Measurements from ENCODE around the gene ARHGAP33.
A peak's percentile ranks its signal among the peaks of the same experiment; 100 is the strongest.

The ARHGAP33 gene

GRCh38 chr19:35775298-35776101, at the start of gene ARHGAP33:
TSS of gene ARHGAP33 (plus strand) at chr19:35775564. CDS start at chr19:35775659, 95 bp downstream.
- peak; percentile 95 to 97 for ATAC-seq

- no peak for ATAC-seq
Measured at GRCh38 chr19:35727053-35727955, 48.1 kb upstream of the ARHGAP33 start.

- ATAC-seq, result no peak
Measured at GRCh38 chr19:35727956-35728706, 47.2 kb upstream of the ARHGAP33 start.

- ATAC-seq, result no peak
Measured at GRCh38 chr19:35729021-35729420, 46.3 kb upstream of the ARHGAP33 start.

- ATAC-seq, result no peak
Measured at GRCh38 chr19:35729763-35730162, 45.6 kb upstream of the ARHGAP33 start.

- ATAC-seq, result no peak
Measured at GRCh38 chr19:35730326-35730725, 45.0 kb upstream of the ARHGAP33 start.

- ATAC-seq, result no peak
Measured at GRCh38 chr19:35731353-35731752, 44.0 kb upstream of the ARHGAP33 start.

GRCh38 chr19:35731779-35732405, 43.5 kb upstream of the ARHGAP33 start:
- ATAC-seq, result no peak

GRCh38 chr19:35732540-35733179, 42.7 kb upstream of the ARHGAP33 start:
- no peak for ATAC-seq

- ATAC-seq, result no peak
Measured at GRCh38 chr19:35733180-35734125, 41.9 kb upstream of the ARHGAP33 start.

- no peak for ATAC-seq
Measured at GRCh38 chr19:35734273-35734672, 41.1 kb upstream of the ARHGAP33 start.

- no peak for ATAC-seq
Measured at GRCh38 chr19:35734889-35735288, 40.5 kb upstream of the ARHGAP33 start.

- ATAC-seq, result no peak
Measured at GRCh38 chr19:35736913-35737886, 38.2 kb upstream of the ARHGAP33 start.

GRCh38 chr19:35738021-35738886, 37.1 kb upstream of the ARHGAP33 start:
- no peak for ATAC-seq

GRCh38 chr19:35738887-35739229, 36.5 kb upstream of the ARHGAP33 start:
- no peak for ATAC-seq

- no peak for ATAC-seq
Measured at GRCh38 chr19:35739275-35740107, 35.9 kb upstream of the ARHGAP33 start.

GRCh38 chr19:35740108-35740422, 35.3 kb upstream of the ARHGAP33 start:
- ATAC-seq, result peak; percentile 2 to 8

All from activated CD4-positive, CD25-positive, alpha-beta regulatory T cell treated with anti-CD3 and anti-CD28 coated beads, Interleukin-2, amount 50 U/mL, for 24 hours (primary cell).